Right atrium auricular region (tissue), 2 donors: ENCODE results near the gene LONRF2. TPM values are rescaled to one million over a fixed set of nuclear protein-coding genes. Genes with fewer than 3 reads are reported as not detected.

Experiments
- DNase-seq: peaks from one replicate; pipeline ENCODE4 v3.0.0-alpha.2; 2019; ENCODE audit warnings: low spot score
- H3K27ac ChIP-seq, 2 donors: fragments of 200-600 bp; sonication (generic); 1 replicate in 1 of 2; 2 replicates in 1 of 2; pipeline ENCODE4 v1.5.1; 2016 to 2019
- H3K27me3 ChIP-seq, 2 donors: fragments of 200-600 bp; sonication (generic); one replicate each; pipeline versions ENCODE4 v1.5.1 to v1.6.0; 2017 to 2019
- H3K36me3 ChIP-seq: fragments of 200-600 bp; sonication (generic); one replicate; pipeline ENCODE4 v1.5.1; 2016
- H3K4me1 ChIP-seq, 2 donors: fragments of 200-600 bp; sonication (generic); one replicate each; pipeline versions ENCODE4 v1.5.1 to v1.6.0; 2017 to 2019
- H3K4me3 ChIP-seq, 2 donors: fragments of 200-600 bp; sonication (generic); 1 replicate in 1 of 2; 2 replicates in 1 of 2; pipeline ENCODE4 v1.5.1; 2017 to 2019; ENCODE audit warnings: mild to moderate bottlenecking in 1 of 2, moderate library complexity in 1 of 2
- H3K9me3 ChIP-seq, 2 donors: fragments of 200-600 bp; sonication (generic); one replicate each; pipeline ENCODE4 v1.5.1; 2019
- total RNA-seq, 2 donors: library from RNA; depleted of rRNA; stranded (reverse); fragments of >200 nt; gene quantifications; one replicate each; pipeline ENCODE4 v1.1.0, GENCODE V29; 2016
- TF ChIP-seq, protein P1 (sequence below), 2 donors: fragments of 200-600 bp; sonication (generic); IDR thresholded peaks; one replicate each; pipeline ENCODE4 v1.5.1; 2019; ENCODE audit warnings: antibody characterized with exemption in 2 of 2

The LONRF2 gene
- total RNA-seq, 2 donors from 2014 or later = 11.3 to 18.9 TPM

DNA sequence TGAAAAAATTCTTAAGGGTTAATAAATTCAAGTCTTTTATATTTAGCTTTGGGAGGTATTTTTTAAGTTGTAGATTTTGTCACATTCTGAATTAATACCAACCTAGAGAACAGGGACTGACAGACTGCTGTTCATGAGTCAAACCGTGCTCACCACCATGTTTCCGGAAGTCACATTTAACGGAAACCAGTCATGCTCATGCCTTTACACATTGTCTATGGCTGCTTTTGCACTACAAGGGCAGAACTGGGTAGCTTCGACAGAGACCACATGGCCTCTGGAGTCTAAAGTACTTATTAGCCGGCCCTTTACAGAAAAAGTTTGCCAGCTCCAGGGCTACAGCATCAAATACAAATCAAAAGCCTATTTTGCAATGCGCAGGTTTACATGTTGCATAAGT lies 33.3 kb downstream of the LONRF2 start:
- TF ChIP-seq, protein P1, sequence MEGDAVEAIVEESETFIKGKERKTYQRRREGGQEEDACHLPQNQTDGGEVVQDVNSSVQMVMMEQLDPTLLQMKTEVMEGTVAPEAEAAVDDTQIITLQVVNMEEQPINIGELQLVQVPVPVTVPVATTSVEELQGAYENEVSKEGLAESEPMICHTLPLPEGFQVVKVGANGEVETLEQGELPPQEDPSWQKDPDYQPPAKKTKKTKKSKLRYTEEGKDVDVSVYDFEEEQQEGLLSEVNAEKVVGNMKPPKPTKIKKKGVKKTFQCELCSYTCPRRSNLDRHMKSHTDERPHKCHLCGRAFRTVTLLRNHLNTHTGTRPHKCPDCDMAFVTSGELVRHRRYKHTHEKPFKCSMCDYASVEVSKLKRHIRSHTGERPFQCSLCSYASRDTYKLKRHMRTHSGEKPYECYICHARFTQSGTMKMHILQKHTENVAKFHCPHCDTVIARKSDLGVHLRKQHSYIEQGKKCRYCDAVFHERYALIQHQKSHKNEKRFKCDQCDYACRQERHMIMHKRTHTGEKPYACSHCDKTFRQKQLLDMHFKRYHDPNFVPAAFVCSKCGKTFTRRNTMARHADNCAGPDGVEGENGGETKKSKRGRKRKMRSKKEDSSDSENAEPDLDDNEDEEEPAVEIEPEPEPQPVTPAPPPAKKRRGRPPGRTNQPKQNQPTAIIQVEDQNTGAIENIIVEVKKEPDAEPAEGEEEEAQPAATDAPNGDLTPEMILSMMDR (IDR thresholded peaks at IDR 0.05) = no peak
- Histone ChIP-seq H3K27me3 (no peaks in the 10 kb centered on the region), H3K9me3 (no peaks in the 10 kb centered on the region), H3K27ac (no peak overlapping the region), H3K4me3 (no peak overlapping the region), H3K36me3 (peaks cover 20% of the 10 kb centered on the region), H3K4me1 (peaks cover 0 to 9% of the 10 kb centered on the region in 2 donors)
- peak; percentile 47 for DNase-seq

DNA sequence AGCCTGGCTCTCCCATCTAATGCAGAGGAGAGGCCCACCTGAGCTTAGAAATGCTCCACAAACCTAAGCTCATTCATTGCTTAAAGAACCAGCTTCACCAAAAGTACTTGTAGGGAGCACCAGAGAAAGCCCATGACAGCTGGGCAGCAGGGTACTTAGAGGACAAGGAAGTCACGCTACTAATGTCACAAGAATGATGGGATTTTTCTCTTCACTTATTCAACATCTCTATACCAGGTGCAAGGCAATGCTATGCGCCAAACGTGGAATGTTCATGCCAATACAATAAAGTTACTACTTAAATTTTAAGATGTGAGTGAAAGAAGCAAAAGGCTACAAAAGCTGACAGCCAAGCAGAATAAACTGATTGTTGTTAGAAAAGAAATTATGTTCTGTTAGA lies 36.0 kb downstream of the LONRF2 start:
- Histone ChIP-seq H3K36me3 (peaks cover 24% of the 10 kb centered on the region), H3K27me3 (no peaks in the 10 kb centered on the region), H3K4me3 (no peak overlapping the region), H3K4me1 (peaks cover 0 to 5% of the 10 kb centered on the region in 2 donors), H3K27ac (no peak overlapping the region), H3K9me3 (no peaks in the 10 kb centered on the region)
- peak; percentile 30 for DNase-seq
- TF ChIP-seq, protein P1 (IDR thresholded peaks at IDR 0.05) = no peak

DNA sequence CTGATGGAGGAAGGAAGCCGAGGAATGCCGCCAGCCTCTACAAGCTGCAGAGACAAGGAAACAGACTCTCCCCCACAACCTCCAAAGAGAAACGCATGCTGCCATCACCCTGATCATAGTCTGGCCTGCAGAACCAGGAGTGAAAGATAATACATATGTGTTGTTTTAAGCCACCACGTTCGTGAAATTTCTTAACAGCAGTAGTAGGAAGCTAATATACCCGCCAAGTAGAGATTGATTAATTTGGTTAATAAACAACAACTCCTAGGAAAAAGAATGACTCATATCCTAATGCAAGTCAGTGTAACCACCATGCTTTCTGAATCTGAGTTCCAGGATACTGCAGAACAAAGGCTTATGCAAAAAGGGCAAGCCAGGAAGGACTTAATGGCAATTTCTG lies 36.6 kb downstream of the LONRF2 start:
- Histone ChIP-seq H3K36me3 (peaks cover 24% of the 10 kb centered on the region), H3K4me3 (no peak overlapping the region), H3K4me1 (no peaks in the 10 kb centered on the region), H3K9me3 (no peaks in the 10 kb centered on the region), H3K27me3 (no peaks in the 10 kb centered on the region), H3K27ac (no peak overlapping the region)
- TF ChIP-seq, protein P1 (IDR thresholded peaks at IDR 0.05) = no peak
- peak; percentile 36 for DNase-seq

DNA sequence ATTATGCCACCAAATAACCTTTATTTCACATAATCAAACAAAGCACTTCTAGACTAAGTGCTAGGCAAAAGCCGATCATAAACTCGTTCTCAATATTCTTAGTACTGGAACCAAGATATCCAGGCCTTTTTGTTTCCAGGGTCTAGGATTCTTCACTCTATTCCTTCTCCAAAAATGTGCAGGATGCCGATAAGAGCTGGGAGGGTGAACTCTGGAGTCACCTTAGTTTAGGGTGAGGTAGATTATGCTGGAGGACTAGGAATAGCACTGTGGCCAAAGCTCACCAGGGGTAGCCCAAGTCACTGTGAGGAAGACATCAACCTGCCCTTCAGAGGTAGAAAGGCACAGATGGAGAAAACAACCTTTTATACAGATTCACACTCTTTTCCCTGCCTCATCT lies 37.3 kb downstream of the LONRF2 start:
- no peaks in the 10 kb centered on the region for H3K9me3 ChIP-seq
- no peak overlapping the region for H3K4me3 ChIP-seq
- DNase-seq = no peak
- H3K27me3 ChIP-seq = no peaks in the 10 kb centered on the region
- no peak overlapping the region for H3K27ac ChIP-seq
- H3K4me1 ChIP-seq = no peaks in the 10 kb centered on the region
- TF ChIP-seq, protein P1 (IDR thresholded peaks at IDR 0.05) = no peak
- peaks cover 20% of the 10 kb centered on the region for H3K36me3 ChIP-seq

DNA sequence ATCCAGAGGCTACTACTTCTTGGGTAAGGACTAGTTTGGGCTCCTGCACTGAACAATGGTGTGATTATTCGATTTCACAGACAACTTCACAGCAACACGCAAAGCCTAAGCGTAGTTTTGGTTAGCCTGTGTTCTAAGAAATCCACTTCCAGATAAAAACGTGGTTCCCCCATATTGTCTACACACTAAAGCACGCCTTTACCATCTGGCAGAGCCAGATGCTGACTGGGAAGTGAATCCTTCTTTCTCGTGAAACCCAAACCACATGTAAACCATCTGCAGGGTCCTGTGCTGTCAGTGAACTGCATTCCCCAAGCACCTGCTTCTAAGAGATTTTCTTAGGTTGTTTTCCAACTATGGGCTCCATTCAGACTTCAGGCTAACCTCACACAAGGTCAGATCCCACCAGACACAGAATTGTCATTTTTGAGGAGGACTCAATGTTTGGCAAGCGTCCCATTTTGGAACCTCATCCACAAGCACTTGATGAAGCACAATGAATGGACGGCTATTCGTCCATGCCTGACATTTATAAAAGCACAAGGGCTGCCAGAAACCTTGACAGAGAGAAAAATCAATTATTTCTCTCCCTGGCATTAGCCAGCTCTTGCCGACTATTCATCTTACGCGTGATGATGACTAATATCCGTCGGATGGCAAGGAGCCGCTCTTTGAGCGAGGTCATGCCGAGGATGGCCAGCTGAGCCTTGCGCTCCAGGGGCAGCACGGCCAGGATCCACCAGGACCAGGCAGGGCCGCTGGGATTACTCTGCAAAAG lies 38.4 kb downstream of the LONRF2 start:
- Histone ChIP-seq H3K27me3 (no peaks in the 10 kb centered on the region), H3K27ac (no peak overlapping the region), H3K36me3 (peaks cover 20% of the 10 kb centered on the region), H3K4me1 (no peaks in the 10 kb centered on the region), H3K9me3 (no peaks in the 10 kb centered on the region), H3K4me3 (no peak overlapping the region)
- TF ChIP-seq, protein P1 (IDR thresholded peaks at IDR 0.05) = no peak
- peak; percentile 40 for DNase-seq
